ENCODE measurements around the gene KSR1. TPM values are rescaled to one million over a fixed set of nuclear protein-coding genes. Genes with fewer than 3 reads are reported as not detected.
"Not testable (repeated sequence)": the region's sequence is repeated elsewhere in the genome, so short reads cannot be mapped to it uniquely, and the experiment has no call there.

KSR1 gene
- total and polyA plus RNA-seq, 8 donors: 2.7 to 32.1 (median 13.6) TPM

DNA sequence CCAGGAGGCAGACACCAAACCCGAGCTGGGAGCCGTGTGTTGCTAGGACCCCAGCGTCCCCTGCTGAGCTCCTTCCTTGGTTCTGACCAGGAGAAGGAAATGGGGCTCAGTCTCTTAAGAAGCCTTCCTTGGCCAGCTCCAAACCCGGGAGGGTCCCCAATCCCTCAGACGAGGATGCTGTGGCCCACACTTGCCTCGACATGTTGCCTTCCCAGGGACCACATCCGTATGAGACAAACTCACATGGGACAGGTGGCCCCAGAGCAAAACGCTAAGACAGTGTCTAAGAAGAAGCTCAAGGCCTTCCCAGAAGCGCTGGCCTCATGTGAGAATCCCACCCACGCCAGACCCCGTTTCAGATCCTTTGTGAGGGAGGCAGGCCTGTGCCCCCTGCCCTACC is 194.6 kb downstream of the KSR1 start:
- Histone ChIP-seq H3K27ac (no peak overlapping the region), H3K4me3 (no peak overlapping the region), H3K27me3 (peaks cover 0 to 6% (median 0%) of the 10 kb centered on the region in 3 donors), H3K36me3 (peaks cover 0 to 26% (median 12%) of the 10 kb centered on the region in 4 donors), H3K4me1 (peaks cover 0 to 25% (median 22%) of the 10 kb centered on the region in 4 donors), H3K9me3 (no peaks in the 10 kb centered on the region)
- intact Hi-C loops (cut with DNase I; ENCODE audit: low total_unique reads): loop anchor here (5.0 kb wide), 1 partner anchor 44 kb away; no protein-coding TSS in a partner anchor
- WGBS, 5 donors: 79 to 88% (median 85%) methylated on average over 11 of the region's 11 CpGs
- TF ChIP-seq EP300 (IDR thresholded peaks at IDR 0.05) (no peak), POLR2A (IDR thresholded peaks at IDR 0.05) (no peak), POLR2AphosphoS5 (IDR thresholded peaks at IDR 0.05) (no peak)
- TF ChIP-seq, protein P1, sequence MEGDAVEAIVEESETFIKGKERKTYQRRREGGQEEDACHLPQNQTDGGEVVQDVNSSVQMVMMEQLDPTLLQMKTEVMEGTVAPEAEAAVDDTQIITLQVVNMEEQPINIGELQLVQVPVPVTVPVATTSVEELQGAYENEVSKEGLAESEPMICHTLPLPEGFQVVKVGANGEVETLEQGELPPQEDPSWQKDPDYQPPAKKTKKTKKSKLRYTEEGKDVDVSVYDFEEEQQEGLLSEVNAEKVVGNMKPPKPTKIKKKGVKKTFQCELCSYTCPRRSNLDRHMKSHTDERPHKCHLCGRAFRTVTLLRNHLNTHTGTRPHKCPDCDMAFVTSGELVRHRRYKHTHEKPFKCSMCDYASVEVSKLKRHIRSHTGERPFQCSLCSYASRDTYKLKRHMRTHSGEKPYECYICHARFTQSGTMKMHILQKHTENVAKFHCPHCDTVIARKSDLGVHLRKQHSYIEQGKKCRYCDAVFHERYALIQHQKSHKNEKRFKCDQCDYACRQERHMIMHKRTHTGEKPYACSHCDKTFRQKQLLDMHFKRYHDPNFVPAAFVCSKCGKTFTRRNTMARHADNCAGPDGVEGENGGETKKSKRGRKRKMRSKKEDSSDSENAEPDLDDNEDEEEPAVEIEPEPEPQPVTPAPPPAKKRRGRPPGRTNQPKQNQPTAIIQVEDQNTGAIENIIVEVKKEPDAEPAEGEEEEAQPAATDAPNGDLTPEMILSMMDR (IDR thresholded peaks at IDR 0.05): no peak
- no peak for DNase-seq

DNA sequence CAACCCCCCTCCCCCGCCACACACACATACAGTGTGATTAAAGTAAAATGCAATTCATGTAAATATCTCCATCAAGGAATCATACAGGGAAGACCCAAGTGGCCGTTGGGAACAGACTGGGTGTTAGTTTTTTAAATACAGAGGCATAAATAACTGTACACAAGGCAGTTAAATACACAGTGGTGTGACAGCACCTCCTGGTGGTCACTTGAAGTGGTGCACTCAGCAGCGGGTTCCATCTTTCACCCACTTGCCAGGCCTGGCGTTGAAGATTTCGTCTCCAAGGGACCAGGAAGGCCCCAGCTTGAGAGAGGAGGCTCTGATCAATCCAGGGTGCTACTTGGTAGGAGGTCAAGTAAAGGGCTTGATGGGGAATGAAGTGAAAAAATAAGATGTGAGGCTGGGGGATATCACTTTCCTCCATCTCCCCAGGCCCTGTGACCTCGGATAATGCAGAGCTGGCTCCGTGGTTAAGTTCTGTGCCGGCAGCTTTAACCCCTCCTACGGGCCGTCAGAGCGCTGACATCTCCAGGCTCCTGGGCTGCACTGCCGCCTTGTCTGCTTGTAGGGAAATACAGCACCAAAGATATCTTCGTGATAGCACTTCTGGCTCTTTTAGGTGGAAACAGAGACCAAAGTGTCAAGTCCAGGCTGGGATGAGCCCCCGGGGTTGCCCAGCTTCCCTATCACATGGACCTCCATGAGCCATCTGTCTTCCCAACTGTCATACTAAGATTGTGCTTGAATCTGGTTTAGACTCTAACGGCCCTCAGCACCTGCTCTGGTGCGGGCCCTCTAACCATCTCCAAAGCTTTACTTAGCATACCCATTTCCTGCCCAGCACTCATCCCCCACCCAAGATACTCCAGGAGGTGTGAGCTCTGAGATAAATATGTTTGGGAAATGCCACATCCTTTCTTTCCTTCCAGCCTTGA is 195.4 kb downstream of the KSR1 start:
- WGBS, 5 donors: 40 to 57% (median 49%) methylated on average over 15 to 16 of the region's 16 CpGs
- peak; percentile 75 to 77 for DNase-seq
- intact Hi-C loops (cut with DNase I; ENCODE audit: low total_unique reads): loop anchor here (5.0 kb wide), 1 partner anchor 44 kb away; no protein-coding TSS in a partner anchor
- peaks cover 0 to 25% (median 22%) of the 10 kb centered on the region in 4 donors for H3K4me1 ChIP-seq
- peak in 1 of 3 donors; percentile 15 for TF ChIP-seq POLR2AphosphoS5 (IDR thresholded peaks at IDR 0.05)
- no peak for TF ChIP-seq EP300 (IDR thresholded peaks at IDR 0.05)
- TF ChIP-seq, protein P1 (IDR thresholded peaks at IDR 0.05): peak in 5 of 7 experiments; percentile 81 to 98 (median 94)
- TF ChIP-seq POLR2A (IDR thresholded peaks at IDR 0.05): no peak
- no peak overlapping the region for H3K4me3 ChIP-seq
- H3K36me3 ChIP-seq: peaks cover 0 to 24% (median 11%) of the 10 kb centered on the region in 4 donors
- H3K27me3 ChIP-seq: peaks cover 0 to 6% (median 0%) of the 10 kb centered on the region in 3 donors
- H3K9me3 ChIP-seq: no peaks in the 10 kb centered on the region
- H3K27ac ChIP-seq: no peak overlapping the region

DNA sequence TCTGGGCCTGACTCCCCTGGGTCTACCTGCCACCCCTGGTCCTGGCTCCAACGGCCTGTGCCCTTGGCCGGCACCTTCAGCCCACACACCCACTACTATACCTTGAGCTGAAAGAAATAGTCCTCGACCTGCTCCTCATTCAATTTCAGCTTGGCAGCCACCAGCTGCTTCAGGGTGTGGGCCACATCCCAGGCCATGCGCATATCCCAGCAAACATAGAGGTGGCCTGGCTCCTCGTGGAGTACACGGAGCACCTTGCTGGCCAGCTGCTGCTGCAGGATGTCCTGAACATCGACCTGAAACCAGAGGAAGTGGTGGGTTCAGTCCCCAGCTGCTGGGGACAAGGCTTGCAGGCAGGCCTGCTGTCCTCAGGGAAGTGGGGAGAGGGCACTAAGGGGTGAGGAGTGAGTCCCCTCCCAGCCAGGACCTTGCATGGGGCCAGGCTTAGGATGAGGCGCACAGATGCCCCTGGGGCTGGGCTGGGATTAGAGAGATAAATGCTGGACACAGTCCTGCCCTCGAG is 197.3 kb downstream of the KSR1 start:
- H3K9me3 ChIP-seq, H3K27me3 ChIP-seq, DNase-seq, H3K27ac ChIP-seq, H3K4me3 ChIP-seq, H3K36me3 ChIP-seq: not testable (repeated sequence)
- WGBS, 5 donors: 72 to 82% (median 75%) methylated on average over 8 to 9 of the region's 9 CpGs
- peaks cover 0 to 21% (median 15%) of the 10 kb centered on the region in 4 donors for H3K4me1 ChIP-seq
- intact Hi-C loops (cut with DNase I; ENCODE audit: low total_unique reads): loop anchor here (5.0 kb wide), 1 partner anchor 46 kb away; no protein-coding TSS in a partner anchor

DNA sequence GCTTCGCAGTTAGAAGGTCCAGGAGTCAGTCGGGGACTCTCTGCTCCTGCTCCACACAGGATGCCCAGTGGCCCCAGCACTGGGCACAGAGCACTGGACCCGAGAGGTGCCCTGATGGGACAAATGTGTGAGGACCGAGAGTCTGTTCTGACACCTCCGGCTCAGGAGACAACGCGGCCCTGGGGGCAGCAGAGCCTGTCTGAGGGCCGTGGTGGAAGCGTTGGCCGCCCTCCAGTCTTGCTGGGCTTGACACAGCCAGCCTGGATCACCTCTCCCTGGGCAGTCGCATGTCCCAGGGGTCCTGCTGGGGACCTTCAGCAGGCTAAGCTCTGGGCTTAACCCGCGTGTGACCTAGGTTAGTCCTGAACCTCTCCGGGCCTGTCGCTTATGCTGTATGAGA is 197.9 kb downstream of the KSR1 start:
- no peak overlapping the region for H3K27ac ChIP-seq
- H3K9me3 ChIP-seq: no peaks in the 10 kb centered on the region
- DNase-seq: no peak
- H3K27me3 ChIP-seq: peaks cover 0 to 6% (median 0%) of the 10 kb centered on the region in 3 donors
- peaks cover 0 to 1% (median 0%) of the 10 kb centered on the region in 4 donors for H3K36me3 ChIP-seq
- peaks cover 0 to 16% (median 10%) of the 10 kb centered on the region in 4 donors for H3K4me1 ChIP-seq
- no peak overlapping the region for H3K4me3 ChIP-seq
- TF ChIP-seq POLR2AphosphoS5 (IDR thresholded peaks at IDR 0.05): no peak
- no peak for TF ChIP-seq POLR2A (IDR thresholded peaks at IDR 0.05)
- TF ChIP-seq EP300 (IDR thresholded peaks at IDR 0.05): no peak
- TF ChIP-seq, protein P1 (IDR thresholded peaks at IDR 0.05): no peak
- intact Hi-C loops (cut with DNase I; ENCODE audit: low total_unique reads): loop anchor here (5.0 kb wide), 1 partner anchor 47 kb away; no protein-coding TSS in a partner anchor
- 82 to 94% (median 91%) methylated on average over 4 to 15 of the region's 15 CpGs; no CpG with 5 or more reads in 1 of the 5 donors for WGBS, 5 donors
